Omental fat pad (tissue), 4 donors: Measurements from ENCODE around the gene GLP2R. TPM values are rescaled to one million over a fixed set of nuclear protein-coding genes. Genes with fewer than 3 reads are reported as not detected.

ENCODE experiments used
- ATAC-seq: fragments of 150-250 bp; one replicate; pipeline ENCODE4 v1.9.1; 2016; ENCODE audit warnings: mild to moderate bottlenecking, moderate library complexity; ENCODE audit not compliant: low FRiP score
- DNase-seq: peaks from one replicate; pipeline ENCODE4 v3.0.0-alpha.2; 2019; ENCODE audit warnings: low spot score
- total RNA-seq, 4 donors: library from RNA; depleted of rRNA; stranded (reverse); fragments of >200 nt; gene quantifications; one replicate each; pipeline ENCODE4 v1.1.0, GENCODE V29; 2016
- TF ChIP-seq, protein P1 (sequence below), 3 donors: fragments of 450-650 bp; IDR thresholded peaks; one replicate each; pipeline ENCODE4 v1.5.1; 2016 to 2017; ENCODE audit warnings: antibody characterized with exemption in 3 of 3, mild to moderate bottlenecking in 3 of 3, moderate library complexity in 2 of 3

GLP2R gene
- total RNA-seq, 4 donors from 2014 or later, result 11.2 to 33.0 (median 21.3) TPM

DNA sequence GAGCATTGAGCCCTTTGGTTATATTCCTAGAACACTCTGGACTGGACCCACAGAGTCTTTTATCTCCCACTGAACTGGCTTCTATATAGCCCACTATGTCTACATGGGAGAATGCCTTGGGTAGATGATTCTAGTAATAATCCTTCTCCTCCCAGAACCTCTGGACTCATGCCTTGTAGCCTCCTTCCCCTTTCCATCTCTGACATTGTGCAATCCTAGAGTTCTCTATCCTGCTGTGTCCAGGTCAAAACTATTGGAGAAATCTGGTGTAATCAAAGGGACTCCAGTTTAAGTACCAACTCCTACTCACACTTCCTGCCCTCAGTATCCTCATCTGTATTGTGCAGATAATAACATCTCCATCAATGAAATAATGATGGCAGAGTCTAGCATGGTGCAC, 70.2 kb downstream of the GLP2R start:
- TF ChIP-seq, protein P1, sequence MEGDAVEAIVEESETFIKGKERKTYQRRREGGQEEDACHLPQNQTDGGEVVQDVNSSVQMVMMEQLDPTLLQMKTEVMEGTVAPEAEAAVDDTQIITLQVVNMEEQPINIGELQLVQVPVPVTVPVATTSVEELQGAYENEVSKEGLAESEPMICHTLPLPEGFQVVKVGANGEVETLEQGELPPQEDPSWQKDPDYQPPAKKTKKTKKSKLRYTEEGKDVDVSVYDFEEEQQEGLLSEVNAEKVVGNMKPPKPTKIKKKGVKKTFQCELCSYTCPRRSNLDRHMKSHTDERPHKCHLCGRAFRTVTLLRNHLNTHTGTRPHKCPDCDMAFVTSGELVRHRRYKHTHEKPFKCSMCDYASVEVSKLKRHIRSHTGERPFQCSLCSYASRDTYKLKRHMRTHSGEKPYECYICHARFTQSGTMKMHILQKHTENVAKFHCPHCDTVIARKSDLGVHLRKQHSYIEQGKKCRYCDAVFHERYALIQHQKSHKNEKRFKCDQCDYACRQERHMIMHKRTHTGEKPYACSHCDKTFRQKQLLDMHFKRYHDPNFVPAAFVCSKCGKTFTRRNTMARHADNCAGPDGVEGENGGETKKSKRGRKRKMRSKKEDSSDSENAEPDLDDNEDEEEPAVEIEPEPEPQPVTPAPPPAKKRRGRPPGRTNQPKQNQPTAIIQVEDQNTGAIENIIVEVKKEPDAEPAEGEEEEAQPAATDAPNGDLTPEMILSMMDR (IDR thresholded peaks at IDR 0.05), result no peak
- DNase-seq (no peak), ATAC-seq (no peak)

DNA sequence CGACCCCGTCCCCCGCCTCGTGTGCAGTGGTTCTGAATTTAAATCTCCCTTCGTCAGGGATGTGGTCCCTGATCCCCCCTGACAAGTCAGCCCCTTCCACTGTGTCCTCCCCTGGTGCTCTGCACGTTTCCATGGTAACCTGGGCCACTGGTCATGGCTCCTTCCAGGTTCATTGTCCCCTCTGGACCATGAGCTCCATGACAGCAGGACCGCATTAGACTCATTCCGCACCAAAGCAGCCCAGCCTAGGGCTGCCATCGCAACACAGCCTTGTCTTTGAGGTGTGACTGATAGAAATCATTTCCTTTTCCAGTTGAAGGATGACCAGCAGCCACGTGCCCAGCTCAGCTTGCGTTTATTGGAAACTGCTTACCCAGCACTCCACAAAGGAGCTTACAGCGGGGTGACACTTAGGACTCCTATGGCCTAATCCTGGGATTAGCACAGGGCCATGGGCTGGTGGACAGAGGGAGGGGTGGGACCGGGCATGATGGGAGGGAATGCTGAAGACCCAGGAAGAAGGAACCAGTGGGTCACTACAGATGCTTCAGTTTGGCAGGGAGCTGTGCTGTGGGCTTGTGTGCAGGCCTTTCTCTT, 71.7 kb downstream of the GLP2R start:
- DNase-seq (no peak), ATAC-seq (no peak)
- TF ChIP-seq, protein P1 (IDR thresholded peaks at IDR 0.05), result no peak

DNA sequence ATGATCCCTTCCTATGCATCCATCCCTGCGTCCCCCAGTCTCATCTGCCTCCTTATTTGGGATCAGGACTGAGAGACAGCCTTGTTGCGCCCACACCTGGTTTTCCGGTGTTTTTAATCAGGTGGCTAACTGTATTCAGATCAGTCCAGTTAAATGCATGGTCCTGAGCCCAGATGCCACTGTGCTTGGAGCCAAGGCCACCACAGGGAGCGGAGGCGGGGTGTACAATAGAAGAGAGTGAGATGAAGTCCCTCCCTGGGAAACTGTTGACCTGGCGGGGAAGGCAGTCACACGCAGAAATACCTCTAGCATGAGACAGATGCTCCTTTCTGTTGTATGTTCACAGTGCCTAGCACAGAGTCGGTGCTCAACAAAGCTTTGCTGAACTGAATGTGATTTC, 73.1 kb downstream of the GLP2R start:
- ATAC-seq, result no peak
- TF ChIP-seq, protein P1 (IDR thresholded peaks at IDR 0.05), result no peak
- DNase-seq, result no peak

DNA sequence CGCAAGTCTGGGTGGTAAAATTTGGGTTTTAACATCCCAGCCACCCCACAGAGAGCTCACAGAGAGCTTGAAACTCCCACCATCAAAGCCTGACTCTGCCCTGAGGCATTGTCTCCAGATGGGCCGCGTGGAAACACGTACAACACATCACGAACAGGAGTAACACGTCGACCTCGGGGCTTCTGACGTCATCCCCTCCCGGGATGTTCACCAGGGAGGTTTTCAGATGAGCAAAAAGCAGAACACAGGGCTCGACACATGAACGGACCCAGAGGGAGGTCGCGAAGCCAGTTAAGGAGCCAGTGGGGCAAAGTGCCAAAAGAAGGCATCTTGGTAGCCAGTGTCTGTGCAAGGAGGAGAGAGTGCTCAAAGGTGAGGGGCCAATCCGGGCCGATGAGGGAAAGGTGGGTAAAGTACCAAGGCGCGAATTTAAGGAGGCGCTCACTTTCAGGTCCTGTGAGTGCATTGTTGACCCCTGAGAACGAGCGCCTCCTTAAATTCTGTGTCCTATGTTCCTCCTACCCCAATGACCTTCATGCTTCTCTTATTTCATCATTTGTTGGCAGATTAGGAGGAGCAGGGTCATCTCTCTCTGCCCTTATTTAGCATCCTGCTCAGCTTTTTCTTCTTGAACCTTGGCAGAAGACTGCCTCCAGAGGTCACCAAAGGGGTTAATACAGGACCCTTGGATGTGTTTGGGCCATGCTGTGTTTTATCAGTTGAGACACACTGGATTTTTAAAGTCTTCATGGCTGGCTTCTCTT, 73.7 kb downstream of the GLP2R start:
- TF ChIP-seq, protein P1 (IDR thresholded peaks at IDR 0.05), result no peak
- peak; percentile 17 for ATAC-seq
- peak; percentile 41 for DNase-seq

DNA sequence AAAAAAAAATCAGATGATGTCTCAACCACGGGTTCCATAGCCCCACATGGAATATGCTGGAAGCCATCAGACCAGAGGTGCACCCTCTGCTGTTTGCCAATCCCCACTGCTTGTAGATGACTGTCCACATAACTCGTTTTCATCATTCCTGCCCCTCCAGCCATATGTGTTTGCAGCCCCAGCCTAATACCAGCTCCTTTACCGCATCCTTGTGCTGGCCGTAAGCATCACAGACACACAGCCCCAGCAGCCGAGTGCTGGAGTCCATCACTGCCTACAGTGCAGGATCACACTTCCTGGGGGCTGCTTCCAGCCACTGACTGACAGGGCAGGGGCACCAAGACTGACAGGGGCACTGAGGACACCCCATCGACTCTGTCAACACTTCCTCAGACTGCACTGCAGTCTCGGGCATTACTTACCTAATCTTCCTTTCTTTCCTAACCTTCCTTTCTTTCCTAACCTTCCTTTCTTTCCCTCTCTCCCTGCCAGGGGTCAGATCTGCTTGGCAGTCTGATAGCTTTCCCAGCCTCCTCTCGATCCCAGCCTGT, 74.4 kb downstream of the GLP2R start:
- TF ChIP-seq, protein P1 (IDR thresholded peaks at IDR 0.05), result no peak
- ATAC-seq, result peak; percentile 31
- DNase-seq, result no peak

DNA sequence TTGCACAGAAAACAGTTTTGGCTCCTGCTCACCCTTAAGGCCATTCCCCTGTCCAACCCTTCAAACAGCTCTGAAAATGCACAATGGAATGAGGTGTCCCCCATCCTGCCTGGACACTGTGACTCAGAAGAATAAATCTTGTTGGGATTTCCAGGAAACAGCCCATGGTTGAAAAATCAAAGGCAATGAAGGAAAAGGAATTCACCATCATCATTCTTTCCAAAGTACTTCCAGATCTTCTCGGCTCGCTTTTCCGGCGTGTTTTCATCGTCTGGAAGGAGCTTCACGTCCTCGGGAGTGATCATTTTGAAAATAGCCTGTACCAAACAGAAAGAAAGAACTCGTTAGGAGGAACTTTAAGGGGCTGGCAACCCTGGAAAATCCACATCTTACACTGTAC, 75.1 kb downstream of the GLP2R start:
- DNase-seq, result no peak
- TF ChIP-seq, protein P1 (IDR thresholded peaks at IDR 0.05), result no peak
- peak; percentile 50 for ATAC-seq
